ENCODE data around the gene USP5.
"Not testable (repeated sequence)": the region's sequence is repeated elsewhere in the genome, so short reads cannot be mapped to it uniquely, and the experiment has no call there.

USP5 gene

DNA sequence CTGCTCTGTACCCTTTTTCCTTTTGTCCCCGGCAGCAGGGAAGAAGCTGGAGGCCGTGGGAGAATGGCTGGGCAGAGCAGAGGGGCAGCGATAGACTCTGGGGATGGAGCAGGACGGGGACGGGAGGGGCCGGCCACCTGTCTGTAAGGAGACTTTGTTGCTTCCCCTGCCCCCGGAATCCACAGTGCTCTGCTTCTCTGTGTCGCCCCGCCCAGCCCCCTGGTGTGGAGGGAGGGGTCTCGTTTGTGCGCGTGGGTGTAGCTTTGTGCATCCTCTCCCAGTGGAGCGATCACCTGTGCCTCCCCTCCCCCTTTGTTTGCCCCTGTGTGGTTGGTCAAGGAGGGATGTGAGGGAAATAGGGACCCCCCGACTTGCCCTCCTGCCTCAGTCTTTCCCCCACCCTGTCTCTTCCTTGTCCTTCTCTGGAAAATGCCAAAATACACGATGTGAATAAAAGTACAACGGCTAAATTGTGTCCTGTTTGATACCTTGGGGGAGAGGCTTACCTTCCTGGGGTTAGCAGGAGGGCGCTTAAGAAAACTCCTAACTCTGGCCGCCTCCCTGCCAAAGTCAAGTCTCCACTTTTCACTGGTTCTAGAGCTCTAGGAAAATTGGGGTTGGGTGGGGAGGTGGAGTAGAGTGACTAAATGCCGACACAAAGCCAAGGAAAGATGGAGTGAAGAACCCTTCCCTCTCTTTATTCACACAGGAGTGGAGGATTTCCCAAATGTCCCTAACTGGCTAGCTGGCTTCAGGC lies 14.4 kb downstream of the USP5 start:
- DNase-seq (ENCODE audit: low spot score): no peak

DNA sequence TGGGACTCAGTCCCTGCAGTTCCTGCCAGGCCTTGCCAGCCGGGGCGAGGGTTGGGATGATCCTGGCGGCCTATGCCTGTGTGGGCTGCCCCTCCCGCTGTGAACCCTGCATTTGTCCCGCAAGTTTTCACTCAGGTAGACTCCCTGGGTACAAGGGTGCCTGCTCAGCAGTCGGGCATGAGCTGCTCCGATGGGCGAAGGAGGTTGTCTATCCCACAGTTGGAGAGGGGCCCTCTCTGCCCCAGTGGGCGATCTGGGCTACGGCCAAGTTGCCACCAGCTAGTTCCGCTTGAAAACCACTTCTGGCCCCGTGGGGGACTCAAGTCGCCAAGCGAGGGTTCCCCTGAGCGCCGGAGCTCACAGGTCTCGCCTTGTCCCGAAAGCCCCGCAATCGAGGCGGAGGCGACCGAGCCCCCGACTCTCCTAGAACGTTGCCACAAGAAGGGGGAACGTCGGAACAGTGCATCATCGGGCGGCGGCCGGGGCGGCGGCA lies 15.0 kb downstream of the USP5 start:
- no peak for DNase-seq (ENCODE audit: low spot score)

DNA sequence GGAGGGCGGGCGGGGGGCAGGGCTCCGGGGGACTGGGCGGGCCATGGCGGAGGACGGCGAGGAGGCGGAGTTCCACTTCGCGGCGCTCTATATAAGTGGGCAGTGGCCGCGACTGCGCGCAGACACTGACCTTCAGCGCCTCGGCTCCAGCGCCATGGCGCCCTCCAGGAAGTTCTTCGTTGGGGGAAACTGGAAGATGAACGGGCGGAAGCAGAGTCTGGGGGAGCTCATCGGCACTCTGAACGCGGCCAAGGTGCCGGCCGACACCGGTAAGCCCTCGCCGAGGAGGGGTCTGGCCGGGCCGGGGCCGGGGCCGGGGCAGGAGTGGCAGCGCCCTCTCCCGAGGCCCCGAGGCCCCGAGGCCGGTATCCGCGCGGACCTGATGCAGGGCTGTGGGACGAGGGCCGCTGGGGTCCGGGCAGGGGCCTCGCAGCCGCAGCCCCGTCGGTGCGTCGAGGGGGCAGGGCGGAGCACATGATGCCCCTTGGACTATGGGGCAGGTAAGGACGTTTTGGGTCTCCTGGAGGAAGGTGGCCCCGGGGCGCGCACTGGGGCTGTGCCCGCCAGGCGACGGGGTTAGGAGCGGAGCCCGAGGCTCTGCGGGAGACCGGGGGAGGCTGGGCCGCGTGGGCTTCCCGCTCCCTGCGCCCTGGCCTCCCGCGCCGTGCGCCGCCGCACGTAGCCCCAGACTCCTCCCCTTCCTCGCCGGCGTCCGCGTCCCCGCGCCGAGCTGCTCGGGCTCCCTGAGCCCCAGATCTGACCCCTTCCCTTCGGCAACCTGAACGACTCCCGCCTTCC lies 15.7 kb downstream of the USP5 start, which contains the start of gene TPI1:
Gene TPI1 (plus strand): TSS at position 119 of the 798 bp plus-strand sequence. CDS start 36 bp downstream, at position 155.
- peak; percentile 95 for DNase-seq (ENCODE audit: low spot score)

DNA sequence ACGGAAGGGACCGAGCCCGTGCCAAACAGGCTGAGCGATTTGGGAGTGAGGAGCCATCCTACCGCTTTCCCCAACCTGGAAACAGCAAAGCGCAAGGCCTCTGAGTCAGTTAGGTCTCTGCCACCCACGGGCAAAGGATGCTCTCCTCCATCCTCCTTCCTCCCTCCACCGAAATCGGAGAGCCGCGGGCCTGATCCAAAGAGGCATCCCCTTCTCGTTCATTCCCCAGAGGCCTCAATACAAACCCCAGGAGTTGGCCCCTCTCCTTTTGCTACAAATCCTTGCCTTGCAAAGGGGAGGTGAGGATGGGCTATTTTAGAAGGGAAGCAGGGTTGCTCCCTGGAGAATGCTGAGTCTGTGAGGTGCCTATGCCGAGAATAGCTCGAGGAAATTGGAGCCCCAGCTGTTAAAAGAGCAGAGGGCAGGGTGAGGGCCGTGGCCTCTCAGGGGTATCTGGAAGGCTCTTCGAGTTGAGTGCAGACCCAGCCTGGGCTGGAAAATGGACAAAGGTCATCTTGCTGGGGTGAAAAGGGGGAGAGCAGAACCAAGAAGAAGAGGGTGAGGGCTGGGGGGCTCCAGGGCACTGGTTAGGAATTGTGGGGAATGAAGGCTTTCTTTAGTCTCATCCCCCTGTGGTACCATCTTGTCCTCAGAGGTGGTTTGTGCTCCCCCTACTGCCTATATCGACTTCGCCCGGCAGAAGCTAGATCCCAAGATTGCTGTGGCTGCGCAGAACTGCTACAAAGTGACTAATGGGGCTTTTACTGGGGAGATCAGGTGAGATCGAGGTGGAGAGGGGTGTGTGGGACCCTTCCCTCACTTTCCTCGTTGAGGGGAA lies 16.5 kb downstream of the USP5 start:
- DNase-seq (ENCODE audit: low spot score): no peak

DNA sequence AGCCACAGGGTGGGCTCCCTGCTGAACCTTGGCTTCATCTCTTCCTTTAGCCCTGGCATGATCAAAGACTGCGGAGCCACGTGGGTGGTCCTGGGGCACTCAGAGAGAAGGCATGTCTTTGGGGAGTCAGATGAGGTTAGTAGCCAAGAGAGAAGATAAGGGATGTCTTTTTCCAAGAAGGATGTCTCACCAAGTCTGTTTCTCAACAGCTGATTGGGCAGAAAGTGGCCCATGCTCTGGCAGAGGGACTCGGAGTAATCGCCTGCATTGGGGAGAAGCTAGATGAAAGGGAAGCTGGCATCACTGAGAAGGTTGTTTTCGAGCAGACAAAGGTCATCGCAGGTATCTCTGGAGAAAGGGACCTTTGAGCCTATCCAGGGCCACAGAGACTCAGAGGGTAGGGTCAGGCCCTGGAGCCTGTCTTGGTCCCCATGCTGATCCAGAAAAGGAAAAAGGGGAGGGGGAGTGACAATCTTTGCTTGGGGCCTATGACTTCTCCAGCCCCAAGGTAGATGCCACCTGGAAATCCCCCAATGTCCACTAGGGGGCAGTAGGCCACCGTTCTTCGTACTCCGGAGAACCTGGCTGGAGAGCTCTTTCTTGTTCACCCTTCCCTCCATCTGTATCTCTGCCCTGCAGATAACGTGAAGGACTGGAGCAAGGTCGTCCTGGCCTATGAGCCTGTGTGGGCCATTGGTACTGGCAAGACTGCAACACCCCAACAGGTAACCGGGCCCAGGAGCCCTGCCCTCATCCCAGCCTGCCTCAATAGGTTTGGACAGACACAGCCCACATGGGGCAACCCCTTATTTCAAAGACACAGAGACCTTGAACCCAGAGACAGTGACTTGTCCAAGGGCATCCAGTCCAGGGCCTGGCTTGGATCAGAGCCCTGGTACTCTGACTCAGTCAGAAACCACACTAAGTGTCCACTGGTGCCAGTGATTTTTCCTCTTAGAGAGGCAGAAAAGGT lies 17.4 kb downstream of the USP5 start:
- peak; percentile 67 for DNase-seq (ENCODE audit: low spot score)

DNA sequence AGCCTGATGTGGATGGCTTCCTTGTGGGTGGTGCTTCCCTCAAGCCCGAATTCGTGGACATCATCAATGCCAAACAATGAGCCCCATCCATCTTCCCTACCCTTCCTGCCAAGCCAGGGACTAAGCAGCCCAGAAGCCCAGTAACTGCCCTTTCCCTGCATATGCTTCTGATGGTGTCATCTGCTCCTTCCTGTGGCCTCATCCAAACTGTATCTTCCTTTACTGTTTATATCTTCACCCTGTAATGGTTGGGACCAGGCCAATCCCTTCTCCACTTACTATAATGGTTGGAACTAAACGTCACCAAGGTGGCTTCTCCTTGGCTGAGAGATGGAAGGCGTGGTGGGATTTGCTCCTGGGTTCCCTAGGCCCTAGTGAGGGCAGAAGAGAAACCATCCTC lies 18.4 kb downstream of the USP5 start:
- not testable (repeated sequence) for DNase-seq (ENCODE audit: low spot score)

DNA sequence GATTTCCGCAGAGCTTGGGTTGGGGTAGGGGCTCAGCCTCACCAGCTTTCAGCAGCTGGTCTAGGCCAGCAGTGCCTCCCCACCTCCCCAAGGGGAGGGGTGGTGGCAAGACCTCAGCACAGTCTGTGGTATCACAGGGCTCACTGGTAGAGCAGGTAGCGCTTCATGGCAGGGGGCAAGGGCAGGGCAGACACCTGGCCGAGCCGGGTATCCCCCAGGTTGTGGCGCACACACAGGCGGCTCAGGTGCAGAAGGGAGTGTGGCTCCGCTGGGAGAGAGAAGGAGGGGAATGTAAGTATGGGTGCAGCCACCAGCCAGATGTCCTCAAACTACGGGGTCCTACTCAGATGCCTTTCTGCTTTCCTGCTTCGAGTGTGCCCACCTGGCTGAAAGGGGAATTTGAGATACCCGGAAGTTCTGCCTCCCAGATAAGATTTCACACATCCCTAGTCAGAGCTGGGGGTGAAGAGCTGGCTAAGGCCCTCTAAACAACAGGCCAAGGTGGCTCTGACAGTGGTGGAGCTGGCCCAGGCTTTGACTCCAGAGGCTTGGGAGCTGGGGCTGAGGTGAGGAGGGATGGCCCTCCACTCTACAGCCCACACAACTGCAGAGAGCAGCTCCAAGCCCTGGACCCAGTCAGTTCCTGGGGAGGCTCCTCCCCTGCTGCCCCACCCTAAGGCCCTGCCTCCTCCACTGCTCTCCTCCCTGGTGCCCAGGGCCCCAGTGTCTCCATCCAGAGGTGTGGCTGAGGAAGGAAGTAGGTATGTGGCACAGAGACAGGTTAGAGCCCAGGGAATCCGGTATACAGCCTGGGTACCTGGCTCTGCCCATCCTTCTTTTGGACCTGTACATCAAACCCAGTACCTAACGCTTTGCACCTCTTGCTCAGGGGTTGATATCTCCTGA lies 19.4 kb downstream of the USP5 start:
- no peak for DNase-seq (ENCODE audit: low spot score)

DNA sequence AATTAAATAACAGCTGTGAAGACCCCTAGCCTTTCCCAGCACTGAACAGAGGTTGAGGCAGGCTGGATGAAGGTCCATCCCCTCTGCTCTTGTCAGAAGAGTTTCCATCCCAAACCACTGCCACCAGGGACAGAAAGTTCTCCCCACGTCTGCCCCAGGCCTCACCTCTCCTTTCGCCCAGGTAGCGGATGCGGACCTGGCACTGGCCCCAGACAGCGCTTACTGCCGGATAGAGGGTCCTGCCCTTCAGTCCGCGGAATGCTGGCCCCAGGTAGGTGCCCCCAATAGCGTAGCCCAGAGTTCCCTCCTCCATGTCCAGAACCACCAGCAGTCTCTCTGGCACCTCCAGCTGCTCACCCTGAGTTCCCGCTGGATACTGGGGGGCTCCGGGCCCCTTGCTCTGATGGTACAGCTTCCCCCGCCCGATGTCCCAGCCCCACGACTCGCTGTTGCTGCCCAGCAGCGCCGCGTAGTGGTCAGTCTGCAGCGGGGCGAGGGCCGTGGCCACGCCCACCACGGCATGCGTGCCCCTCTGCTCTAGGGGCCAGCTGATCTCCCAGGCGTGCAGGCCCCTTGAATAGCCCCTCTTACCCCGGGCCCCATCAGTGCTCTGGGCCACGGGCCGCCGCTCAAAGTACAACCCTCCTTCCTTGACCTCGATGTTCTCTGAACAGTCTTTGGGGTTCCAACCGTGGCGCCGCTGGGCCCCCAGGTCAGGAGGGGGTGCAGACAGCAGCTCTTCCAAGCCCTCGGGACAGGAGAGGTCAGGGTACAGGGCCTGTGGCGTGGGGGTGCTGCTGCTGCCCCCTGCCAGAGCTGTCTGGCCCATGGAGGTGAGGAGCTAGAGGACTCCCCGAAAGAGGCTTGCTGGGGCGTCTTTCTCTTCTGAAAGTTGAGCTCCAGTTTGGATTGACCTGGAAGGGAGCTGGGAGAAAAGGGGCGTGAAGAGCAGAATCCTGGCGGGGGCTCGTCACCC lies 20.4 kb downstream of the USP5 start:
- DNase-seq (ENCODE audit: low spot score): peak; percentile 84

DNA sequence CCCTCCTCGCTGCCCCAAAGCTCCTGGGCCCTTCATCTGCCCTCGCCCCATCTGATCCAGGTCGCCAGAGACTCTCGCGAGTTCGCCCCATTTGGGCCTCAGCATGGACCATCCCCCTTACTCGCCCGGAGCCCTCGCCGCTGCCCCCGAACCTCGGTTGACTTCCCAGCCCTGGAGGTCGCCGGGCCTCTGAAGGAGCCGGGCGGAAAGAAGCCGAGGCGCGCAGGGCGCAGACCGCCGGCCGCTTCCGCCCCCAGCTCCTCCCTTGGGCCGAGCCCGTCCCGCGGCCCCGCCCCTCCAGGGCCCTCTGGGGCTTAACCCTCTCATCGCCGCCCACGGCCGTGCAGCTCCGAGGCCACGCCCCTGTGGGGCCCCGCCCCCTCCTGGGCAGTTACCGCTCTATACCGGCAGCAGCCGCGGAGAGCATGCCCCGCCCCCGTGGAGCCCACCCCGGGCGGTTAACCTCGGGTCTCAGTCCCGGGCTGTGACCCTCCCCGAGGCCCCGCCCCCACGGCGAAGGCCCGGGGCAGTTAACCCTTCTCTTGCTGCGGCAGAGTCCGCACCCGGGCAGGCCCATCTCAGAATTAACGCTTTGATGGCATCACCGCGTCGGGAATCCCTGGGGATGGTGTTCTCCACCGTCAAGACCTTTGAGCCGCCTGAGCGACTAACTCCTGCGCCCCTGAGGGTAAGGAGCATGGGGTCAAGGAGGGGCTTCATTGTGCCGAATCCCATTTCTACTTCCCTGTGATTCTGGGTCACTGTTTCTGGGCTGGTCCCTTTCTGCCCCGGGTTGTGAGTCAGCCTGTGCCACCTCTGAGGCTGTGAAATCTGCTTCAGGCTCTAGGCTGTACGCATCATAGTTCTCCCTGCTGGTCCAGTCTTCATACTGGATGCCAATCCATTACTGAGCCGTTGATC lies 21.4 kb downstream of the USP5 start, which contains the start of gene SPSB2:
Gene SPSB2 (minus strand): TSS at position 210 of the 921 bp plus-strand sequence. CDS start 402 bp downstream, outside the sequence.
- DNase-seq (ENCODE audit: low spot score): peak; percentile 97

DNA sequence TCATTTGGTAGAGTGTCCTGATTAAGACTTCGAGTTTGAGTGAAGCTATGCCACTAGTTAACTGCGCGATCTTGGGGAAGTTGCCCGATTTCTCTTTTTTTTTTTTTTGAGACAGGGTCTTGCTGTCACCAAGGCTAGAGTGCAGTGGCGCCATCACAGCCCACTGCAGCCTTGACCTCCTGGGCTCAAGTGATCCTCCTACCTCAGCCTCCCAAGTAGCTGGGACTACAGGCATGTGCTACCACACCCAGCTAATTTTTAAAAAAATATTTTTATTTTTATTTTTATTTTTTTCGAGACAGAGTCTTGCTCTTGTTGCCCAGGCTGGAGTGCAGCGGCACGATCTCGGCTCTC lies 22.0 kb downstream of the USP5 start:
- not testable (repeated sequence) for DNase-seq (ENCODE audit: low spot score)

DNA sequence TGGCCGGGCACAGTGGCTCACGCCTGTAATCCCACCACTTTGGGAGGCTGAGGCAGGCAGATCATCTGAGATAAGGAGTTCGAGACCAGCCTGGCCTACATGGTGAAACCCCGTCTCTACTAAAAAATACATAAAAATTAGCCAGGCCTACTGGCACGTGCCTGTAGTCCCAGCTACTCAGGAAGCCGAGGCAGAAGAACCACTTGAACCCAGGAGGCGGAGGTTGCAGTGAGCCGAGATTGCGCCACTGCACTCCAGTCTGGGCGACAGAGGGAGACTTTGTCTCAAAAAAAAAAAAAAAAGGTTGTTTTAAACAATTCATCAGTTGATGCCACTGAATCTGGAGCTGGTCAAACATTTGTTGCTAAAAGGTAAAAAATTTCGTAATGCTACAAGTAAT lies 27.9 kb downstream of the USP5 start:
- not testable (repeated sequence) for DNase-seq (ENCODE audit: low spot score)

DNA sequence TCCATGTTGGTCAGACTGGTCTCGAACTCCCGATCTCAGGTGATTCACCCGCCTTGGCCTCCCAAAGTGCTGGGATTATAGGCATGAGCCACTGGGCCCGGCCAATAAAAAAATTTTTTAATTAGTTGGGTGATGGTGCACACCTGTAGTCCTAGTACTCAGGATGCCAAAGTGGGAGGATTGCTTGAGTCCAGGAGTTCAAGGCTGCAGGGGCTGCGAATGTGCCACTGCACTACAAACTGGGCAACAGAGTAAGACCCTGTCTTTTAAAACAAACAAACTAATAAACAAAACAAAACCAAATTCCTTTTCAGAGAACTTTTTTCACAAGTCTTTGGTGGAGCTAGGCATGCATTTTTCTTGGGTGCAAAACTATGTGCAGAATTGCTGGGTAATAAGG lies 31.3 kb downstream of the USP5 start:
- no peak for DNase-seq (ENCODE audit: low spot score)

DNA sequence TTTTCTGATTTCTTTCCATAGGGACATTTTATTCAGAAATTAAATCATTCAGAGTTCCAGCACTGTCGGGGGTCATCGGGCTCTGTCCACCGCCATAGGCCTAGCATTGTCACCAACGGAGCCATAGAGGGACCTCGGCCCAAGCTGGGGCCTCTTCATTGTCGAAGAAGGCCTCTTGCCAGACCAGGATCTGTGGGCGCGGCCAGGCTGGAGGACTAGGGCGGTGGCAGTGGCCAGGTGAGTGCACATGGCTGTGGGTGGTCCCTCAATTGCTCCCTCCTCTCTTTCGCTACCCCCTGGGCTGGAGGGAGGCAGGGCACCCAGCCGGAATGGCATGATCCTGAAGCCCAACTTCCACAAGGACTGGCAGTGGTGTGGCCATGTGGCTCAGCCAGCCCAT lies 31.7 kb downstream of the USP5 start:
- DNase-seq (ENCODE audit: low spot score): no peak

DNA sequence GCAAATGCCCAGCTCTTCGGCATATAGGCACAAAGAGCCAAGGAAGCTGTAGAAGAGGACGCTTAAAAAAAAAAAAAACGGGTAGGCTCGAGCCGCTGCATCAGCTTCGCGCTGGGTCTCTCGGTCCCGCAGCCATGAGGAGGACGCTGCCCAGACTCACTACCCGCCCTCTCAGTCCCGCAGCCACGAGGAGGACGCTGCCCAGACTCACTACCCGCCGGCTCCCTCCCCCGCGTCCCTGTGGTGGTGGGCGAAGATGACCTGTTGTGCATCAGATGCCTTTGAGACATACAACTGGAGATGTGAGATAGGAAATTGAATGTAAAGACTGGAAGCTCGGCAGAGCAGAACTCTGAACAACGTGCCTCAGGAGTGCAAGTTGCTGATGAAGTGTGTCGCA lies 32.6 kb downstream of the USP5 start:
- no peak for DNase-seq (ENCODE audit: low spot score)

DNA sequence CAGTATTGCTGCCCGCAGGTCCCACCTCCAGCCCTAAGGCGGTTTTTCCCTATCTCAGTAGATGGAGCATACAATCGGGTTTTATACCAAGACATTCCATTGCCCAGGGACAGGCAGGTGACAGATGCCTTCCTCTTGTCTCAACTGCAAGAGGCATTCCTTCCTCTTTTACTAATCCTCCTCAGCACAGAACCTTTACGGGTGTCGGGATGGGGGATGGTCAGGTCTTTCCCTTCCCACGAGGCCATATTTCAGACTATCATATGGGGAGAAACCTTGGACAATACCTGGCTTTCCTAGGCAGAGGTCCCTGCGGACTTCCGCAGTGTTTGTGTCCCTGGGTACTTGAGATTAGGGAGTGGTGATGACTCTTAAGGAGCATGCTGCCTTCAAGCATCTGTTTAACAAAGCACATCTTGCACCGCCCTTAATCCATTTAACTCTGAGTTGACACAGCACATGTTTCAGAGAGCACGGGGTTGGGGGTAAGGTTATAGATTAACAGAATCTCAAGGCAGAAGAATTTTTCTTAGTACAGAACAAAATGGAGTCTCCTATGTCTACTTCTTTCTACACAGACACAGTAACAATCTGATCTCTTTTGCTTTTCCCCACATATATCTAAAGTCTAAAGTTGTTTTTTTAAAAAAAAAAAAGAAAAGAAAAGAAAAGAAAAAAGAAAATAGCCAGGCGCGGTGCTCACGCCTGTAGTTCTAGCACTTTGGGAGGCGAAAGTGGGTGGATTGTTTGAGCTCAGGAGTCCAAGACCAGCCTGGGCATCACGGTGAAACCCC lies 34.5 kb downstream of the USP5 start:
- DNase-seq (ENCODE audit: low spot score): not testable (repeated sequence)

DNA sequence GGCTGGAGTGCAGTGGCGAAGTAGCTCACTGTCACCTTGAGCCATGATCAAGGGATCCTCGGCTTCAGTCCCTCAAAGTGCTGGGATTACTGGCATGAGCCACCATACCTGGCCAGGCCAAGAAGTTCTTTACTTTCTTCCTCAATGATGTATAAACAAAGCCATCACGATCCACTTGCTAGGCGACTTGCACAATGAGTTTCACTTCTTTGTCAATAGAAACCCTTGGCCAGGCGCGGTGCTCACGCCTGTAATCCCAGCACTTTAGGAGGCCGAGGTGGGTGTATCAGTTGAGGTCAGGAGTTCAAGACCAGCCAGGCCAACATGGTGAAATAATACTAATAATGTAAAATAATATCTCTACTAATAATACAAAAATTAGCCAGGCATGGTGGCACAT lies 35.5 kb downstream of the USP5 start:
- DNase-seq (ENCODE audit: low spot score): no peak

DNA sequence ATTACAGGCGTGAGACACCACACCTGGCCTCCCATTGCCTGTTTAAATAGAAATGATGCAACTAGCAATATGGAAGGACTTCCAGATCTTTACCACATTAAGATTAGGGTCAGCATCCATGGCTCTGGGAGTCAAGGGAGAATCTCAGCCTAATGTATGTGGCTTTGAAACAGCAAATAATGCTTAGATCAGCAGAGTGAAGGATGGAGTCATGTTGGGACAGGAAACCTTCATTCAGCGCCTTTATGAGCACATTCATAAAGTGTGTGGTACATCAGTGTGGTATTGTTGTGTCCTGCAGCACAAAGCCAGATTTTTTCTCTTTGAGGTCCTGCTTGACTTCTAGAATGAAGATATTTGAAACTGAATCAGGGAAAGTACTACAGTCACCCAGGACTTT lies 36.4 kb downstream of the USP5 start:
- DNase-seq (ENCODE audit: low spot score): no peak

Measured in AG08395 (cell line).